BJ (cell line): ENCODE measurements around the gene LRRC34. TPM values are rescaled to one million over a fixed set of nuclear protein-coding genes. Genes with fewer than 3 reads are reported as not detected.

Experiments used
- CTCF ChIA-PET: fragments of 350-600 bp; formaldehyde crosslinking; extraction: SDS; loops from one replicate; lab custom pipeline; 2021; ENCODE audit warnings: antibody characterized with exemption, inconsistent platforms; lab: Yijun Ruan, JAX
- POLR2A ChIA-PET: fragments of 300-600 bp; sonication (Branson Sonifier 250); formaldehyde crosslinking; extraction: SDS; loops from one replicate; lab custom pipeline; 2021; ENCODE audit warnings: antibody characterized with exemption; lab: Charles Lee
- DNase-seq: peaks from one replicate; pipeline ENCODE4 v3.0.0-alpha.2; 2011; ENCODE audit warnings: low read depth
- H3K27me3 ChIP-seq: 2 replicates; pipeline ENCODE4 v1.6.0; 2011; ENCODE audit warnings: low read length; ENCODE audit not compliant: control insufficient read depth, insufficient read depth
- H3K36me3 ChIP-seq: 2 replicates; pipeline ENCODE4 v1.5.1; 2011; ENCODE audit warnings: low read length; ENCODE audit not compliant: control insufficient read depth, insufficient read depth
- H3K4me3 ChIP-seq: 2 replicates; pipeline ENCODE4 v1.5.1; 2011; ENCODE audit warnings: low read depth, mild to moderate bottlenecking, control low read depth, low read length
- polyA plus RNA-seq: library from polyadenylated mRNA; depleted of rRNA; stranded (reverse); fragments of >200 nt; gene quantifications from 2 replicates; pipeline ENCODE4 v1.2.3, GENCODE V29; 2011
- TF ChIP-seq, protein P1 (sequence below): IDR thresholded peaks from 2 replicates; pipeline ENCODE4 v1.5.1; 2011; ENCODE audit warnings: low read depth, mild to moderate bottlenecking, control low read depth, inconsistent platforms, low read length, moderate library complexity; ENCODE audit not compliant: insufficient read depth

Gene LRRC34
- polyA plus RNA-seq, 1 experiment: 1.6 TPM

DNA sequence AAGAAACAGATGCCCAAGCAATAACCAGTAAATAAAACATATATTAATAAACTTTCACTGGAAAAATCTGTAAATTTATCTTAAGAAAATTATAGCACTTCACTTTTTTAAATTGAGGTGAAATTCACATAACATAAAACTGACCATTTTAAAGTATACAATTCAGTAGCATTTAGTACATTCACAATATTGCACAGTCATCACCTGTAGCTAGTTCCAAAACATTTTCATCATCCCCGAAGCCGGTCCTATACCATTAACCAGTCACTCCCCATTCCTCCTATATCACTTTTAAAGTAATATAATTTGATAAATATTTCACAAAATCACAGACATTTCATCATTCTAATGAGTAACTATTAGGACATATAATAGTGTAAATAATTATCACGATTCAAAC is 8.0 kb downstream of the LRRC34 start:
- no peaks in the 10 kb centered on the region for H3K36me3 ChIP-seq
- ChIA-PET CTCF (no interaction called here), POLR2A (no interaction called here)
- H3K4me3 ChIP-seq: no peak overlapping the region
- no peaks in the 10 kb centered on the region for H3K27me3 ChIP-seq
- DNase-seq: no peak
- TF ChIP-seq, protein P1, sequence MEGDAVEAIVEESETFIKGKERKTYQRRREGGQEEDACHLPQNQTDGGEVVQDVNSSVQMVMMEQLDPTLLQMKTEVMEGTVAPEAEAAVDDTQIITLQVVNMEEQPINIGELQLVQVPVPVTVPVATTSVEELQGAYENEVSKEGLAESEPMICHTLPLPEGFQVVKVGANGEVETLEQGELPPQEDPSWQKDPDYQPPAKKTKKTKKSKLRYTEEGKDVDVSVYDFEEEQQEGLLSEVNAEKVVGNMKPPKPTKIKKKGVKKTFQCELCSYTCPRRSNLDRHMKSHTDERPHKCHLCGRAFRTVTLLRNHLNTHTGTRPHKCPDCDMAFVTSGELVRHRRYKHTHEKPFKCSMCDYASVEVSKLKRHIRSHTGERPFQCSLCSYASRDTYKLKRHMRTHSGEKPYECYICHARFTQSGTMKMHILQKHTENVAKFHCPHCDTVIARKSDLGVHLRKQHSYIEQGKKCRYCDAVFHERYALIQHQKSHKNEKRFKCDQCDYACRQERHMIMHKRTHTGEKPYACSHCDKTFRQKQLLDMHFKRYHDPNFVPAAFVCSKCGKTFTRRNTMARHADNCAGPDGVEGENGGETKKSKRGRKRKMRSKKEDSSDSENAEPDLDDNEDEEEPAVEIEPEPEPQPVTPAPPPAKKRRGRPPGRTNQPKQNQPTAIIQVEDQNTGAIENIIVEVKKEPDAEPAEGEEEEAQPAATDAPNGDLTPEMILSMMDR: no peak

DNA sequence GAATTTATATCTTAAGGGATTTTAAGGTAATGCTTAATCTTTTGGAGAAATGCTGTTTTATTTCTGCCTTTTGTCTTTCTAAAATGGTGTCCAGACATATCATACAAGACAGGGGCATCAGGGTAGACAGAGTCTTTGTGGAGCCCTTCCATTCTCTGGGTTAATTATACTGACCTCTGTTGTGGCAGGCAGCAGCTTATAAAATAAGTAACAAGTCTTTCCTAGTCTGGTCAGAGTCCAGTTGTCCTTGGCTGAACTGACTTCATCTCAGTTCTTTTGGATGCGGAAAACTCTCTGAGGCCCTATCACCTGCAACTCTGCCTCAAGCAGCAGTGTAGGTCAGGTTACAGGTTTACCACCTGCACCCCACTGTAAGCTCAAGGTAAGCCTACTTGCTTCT is 20.3 kb downstream of the LRRC34 start:
- TF ChIP-seq, protein P1: no peak
- ChIA-PET CTCF (no interaction called here), POLR2A (no interaction called here)
- DNase-seq: no peak
- Histone ChIP-seq H3K4me3 (no peak overlapping the region), H3K36me3 (peaks cover 2% of the 10 kb centered on the region; the same call in 1 of the 2 replicates), H3K27me3 (no peaks in the 10 kb centered on the region)

DNA sequence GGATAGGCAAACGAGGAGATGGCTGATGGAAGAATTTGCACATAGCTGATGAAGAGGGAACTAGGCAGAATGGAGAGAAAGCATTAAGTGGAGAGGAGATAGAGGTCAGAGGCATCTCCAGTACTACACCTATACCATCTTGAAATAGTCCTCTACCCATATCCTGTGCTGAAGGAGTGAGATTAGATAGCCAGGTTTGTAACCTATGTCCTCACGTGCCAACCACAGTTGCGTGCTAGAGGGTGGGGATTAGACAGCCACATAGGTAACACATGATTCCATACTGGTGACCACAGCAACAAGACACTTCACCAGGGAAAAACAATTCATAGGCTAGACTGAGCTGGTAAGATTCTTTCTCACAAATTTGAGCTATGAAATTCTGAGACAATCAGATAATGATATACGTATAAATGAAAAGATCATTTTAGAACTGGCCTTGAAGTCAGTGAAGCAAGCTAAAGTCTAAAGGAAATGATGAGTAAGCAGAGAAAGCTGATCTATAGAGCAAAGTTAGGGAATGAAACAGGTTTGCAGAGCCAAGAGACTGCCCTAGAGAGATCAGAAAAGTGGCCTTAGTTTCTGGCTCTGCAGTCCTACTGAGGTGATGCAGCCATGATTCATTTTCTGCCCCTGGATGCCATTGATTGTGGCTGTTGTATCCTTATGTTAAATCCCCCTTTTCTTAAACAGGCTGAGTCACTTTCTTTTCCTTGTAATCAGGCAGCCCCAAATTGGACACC is 21.8 kb downstream of the LRRC34 start:
- no peaks in the 10 kb centered on the region for H3K27me3 ChIP-seq
- DNase-seq: no peak
- TF ChIP-seq, protein P1: no peak
- ChIA-PET POLR2A (interaction anchor here (1.1 kb wide), 1 partner anchor 18 kb away, joined by 3 read pairs; the partner anchor contains the start of gene MYNN), CTCF (no interaction called here)
- no peak overlapping the region for H3K4me3 ChIP-seq
- peaks cover 2% of the 10 kb centered on the region; the same call in 1 of the 2 replicates for H3K36me3 ChIP-seq

DNA sequence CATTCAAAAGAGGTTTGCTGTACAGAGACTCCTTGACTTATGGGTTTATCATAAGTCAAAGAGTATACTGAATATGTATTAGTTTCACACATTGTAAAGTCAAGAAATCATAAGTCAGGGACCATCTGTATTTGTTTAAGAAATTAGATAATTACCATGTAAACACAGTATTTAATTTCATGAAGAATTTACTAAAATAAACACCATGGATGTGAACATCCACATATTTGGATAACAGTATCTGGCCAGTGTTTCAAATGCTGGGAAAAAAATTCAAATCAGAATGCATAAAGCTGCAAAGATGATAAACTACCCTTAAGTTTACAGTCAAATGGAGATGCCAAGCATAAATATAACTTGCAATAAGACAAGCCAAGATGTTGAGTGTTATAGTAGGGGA is 22.5 kb downstream of the LRRC34 start:
- no peak for DNase-seq
- TF ChIP-seq, protein P1: no peak

DNA sequence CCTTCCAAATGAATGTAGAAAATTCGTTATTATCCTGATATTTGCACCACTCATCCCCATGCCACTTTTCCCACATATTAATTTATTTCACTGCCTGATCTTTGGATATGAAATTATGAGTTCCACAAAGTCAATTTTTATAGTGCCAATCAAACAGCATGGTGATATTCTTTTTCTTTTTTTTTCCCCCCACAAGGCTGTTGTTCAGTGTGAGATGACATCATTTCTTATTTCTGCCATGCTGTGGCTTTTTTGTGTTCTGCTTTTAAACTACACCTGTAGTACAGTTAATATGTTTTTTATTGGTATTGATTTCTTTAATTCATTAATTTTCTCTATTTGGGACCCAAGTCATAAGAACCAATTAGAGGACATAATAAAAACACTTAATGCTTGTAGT is 24.9 kb downstream of the LRRC34 start:
- peaks cover 2% of the 10 kb centered on the region; the same call in 1 of the 2 replicates for H3K36me3 ChIP-seq

More for the DNA sequence above, 22.5 kb downstream of the LRRC34 start:
- Histone ChIP-seq H3K4me3 (no peak overlapping the region), H3K27me3 (no peaks in the 10 kb centered on the region), H3K36me3 (peaks cover 2% of the 10 kb centered on the region; the same call in 1 of the 2 replicates)
- CTCF ChIA-PET: no interaction called here
- POLR2A ChIA-PET: interaction anchor here (1.1 kb wide), 1 partner anchor 17 kb away, joined by 3 read pairs; the partner anchor contains the start of gene MYNN

More for the DNA sequence above, 24.9 kb downstream of the LRRC34 start:
- no peak for DNase-seq
- ChIA-PET CTCF (no interaction called here), POLR2A (no interaction called here)
- H3K4me3 ChIP-seq: no peak overlapping the region
- no peaks in the 10 kb centered on the region for H3K27me3 ChIP-seq
- TF ChIP-seq, protein P1: no peak
